HL-60 (cell line): ENCODE results near the gene CASTOR1.

ENCODE experiments used
- CTCF ChIP-seq: IDR thresholded peaks from one replicate; pipeline ENCODE4 v1.5.1; 2011; ENCODE audit warnings: low read length, control low read depth, inconsistent platforms; ENCODE audit not compliant: insufficient read depth
- GABPA ChIP-seq: IDR thresholded peaks from 2 replicates; pipeline ENCODE4 v1.6.1; 2012; ENCODE audit warnings: low read depth
- POLR2AphosphoS5 ChIP-seq: IDR thresholded peaks from 2 replicates; pipeline ENCODE4 v1.6.1; 2012; ENCODE audit warnings: low read depth
- REST ChIP-seq: IDR thresholded peaks from 2 replicates; pipeline ENCODE4 v1.6.1; 2012; ENCODE audit warnings: low read depth; ENCODE audit not compliant: insufficient replicate concordance
- SPI1 ChIP-seq: IDR thresholded peaks from 2 replicates; pipeline ENCODE4 v1.6.1; 2012; ENCODE audit warnings: low read depth, mild to moderate bottlenecking, borderline replicate concordance

GRCh38 chr22:30320021-30320556 lies 30.8 kb upstream of the CASTOR1 start:
- TF ChIP-seq CTCF (no peak), POLR2AphosphoS5 (no peak), GABPA (no peak), SPI1 (no peak), REST (no peak)
